Lower lobe of right lung (tissue), 2 donors: ENCODE results near the gene C14orf180. TPM values are rescaled to one million over a fixed set of nuclear protein-coding genes. Genes with fewer than 3 reads are reported as not detected.

Experiments used
- ATAC-seq, 2 donors: fragments of 200-7000 bp; cut with Tn5 transposase; one replicate each; pipeline ENCODE4 v1.9.1; 2020 to 2022; ENCODE audit warnings: mild to moderate bottlenecking in 2 of 2, moderate library complexity in 2 of 2
- DNase-seq: peaks from one replicate; pipeline ENCODE4 v3.0.0-alpha.2; 2020
- H3K27ac ChIP-seq: fragments of 200-600 bp; one replicate; pipeline ENCODE4 v1.8.0; 2022
- H3K27me3 ChIP-seq: fragments of 200-600 bp; one replicate; pipeline ENCODE4 v1.8.0; 2022; ENCODE audit warnings: low read depth
- H3K36me3 ChIP-seq: fragments of 200-600 bp; one replicate; pipeline ENCODE4 v1.8.0; 2022; ENCODE audit warnings: mild to moderate bottlenecking
- H3K4me1 ChIP-seq: fragments of 200-600 bp; one replicate; pipeline ENCODE4 v1.8.0; 2022
- H3K4me3 ChIP-seq: fragments of 200-600 bp; one replicate; pipeline ENCODE4 v1.8.0; 2022; ENCODE audit warnings: mild to moderate bottlenecking
- H3K9me3 ChIP-seq: fragments of 200-600 bp; one replicate; pipeline ENCODE4 v1.8.0; 2022
- CTCF ChIP-seq: fragments of 200-600 bp; IDR thresholded peaks from one replicate; pipeline ENCODE4 v1.8.0; 2022; ENCODE audit warnings: antibody characterized with exemption, mild to moderate bottlenecking
- intact Hi-C: fragments of 100-400 bp; cut with DNase I; formaldehyde crosslinking; loops from one replicate; pipeline ENCODE4 v1.11.0; 2022
- total RNA-seq: library from RNA; stranded (reverse); fragmentation: NEBNext Ultra II Directional; extraction: Animal tissue kit (Norgen Biotek cat#: 25700); gene quantifications from one replicate; pipeline ENCODE4 v1.2.1, GENCODE V29; 2021
- donor health status: DM: no; HTN: yes; CAD: no; lungs with severe emphysema.

C14orf180 gene
- total RNA-seq, 1 donor from 2014 or later: 0.18 TPM

- Histone ChIP-seq H3K27me3 (peaks cover 51% of the 10 kb centered on the region), H3K4me1 (no peaks in the 10 kb centered on the region), H3K4me3 (no peak overlapping the region), H3K9me3 (no peaks in the 10 kb centered on the region), H3K27ac (no peak overlapping the region), H3K36me3 (no peaks in the 10 kb centered on the region)
- peak; percentile 34 for DNase-seq
- ATAC-seq: no peak
- intact Hi-C loops: no loop called here
- TF ChIP-seq CTCF: no peak
These were observed 19.3 kb downstream of the C14orf180 start for GRCh38 chr14:104598910-104599273.

- Histone ChIP-seq H3K4me3 (no peak overlapping the region), H3K36me3 (no peaks in the 10 kb centered on the region), H3K27me3 (peaks cover 57% of the 10 kb centered on the region), H3K9me3 (no peaks in the 10 kb centered on the region), H3K4me1 (no peaks in the 10 kb centered on the region), H3K27ac (no peak overlapping the region)
- DNase-seq: peak; percentile 39
- no peak for TF ChIP-seq CTCF
- intact Hi-C loops: no loop called here
- ATAC-seq: no peak
These were observed 19.9 kb downstream of the C14orf180 start for GRCh38 chr14:104599446-104599845.

GRCh38 chr14:104600141-104600643 lies 20.6 kb downstream of the C14orf180 start:
- ATAC-seq (no peak), DNase-seq (peak; percentile 44)
- H3K27me3 ChIP-seq: peaks cover 63% of the 10 kb centered on the region
- no peaks in the 10 kb centered on the region for H3K9me3 ChIP-seq
- H3K4me1 ChIP-seq: no peaks in the 10 kb centered on the region
- H3K4me3 ChIP-seq: no peak overlapping the region
- no peak overlapping the region for H3K27ac ChIP-seq
- no peaks in the 10 kb centered on the region for H3K36me3 ChIP-seq
- no peak for TF ChIP-seq CTCF
- intact Hi-C loops: no loop called here

GRCh38 chr14:104600805-104601204 lies 21.2 kb downstream of the C14orf180 start:
- no peak overlapping the region for H3K4me3 ChIP-seq
- intact Hi-C loops: no loop called here
- H3K4me1 ChIP-seq: no peaks in the 10 kb centered on the region
- H3K36me3 ChIP-seq: no peaks in the 10 kb centered on the region
- no peak overlapping the region for H3K27ac ChIP-seq
- no peaks in the 10 kb centered on the region for H3K9me3 ChIP-seq
- no peak for TF ChIP-seq CTCF
- H3K27me3 ChIP-seq: peaks cover 67% of the 10 kb centered on the region
- DNase-seq (peak; percentile 39), ATAC-seq (no peak)

GRCh38 chr14:104601786-104602185 lies 22.2 kb downstream of the C14orf180 start:
- Histone ChIP-seq H3K9me3 (no peaks in the 10 kb centered on the region), H3K4me1 (no peaks in the 10 kb centered on the region), H3K36me3 (no peaks in the 10 kb centered on the region), H3K27ac (no peak overlapping the region), H3K27me3 (peaks cover 76% of the 10 kb centered on the region), H3K4me3 (no peak overlapping the region)
- DNase-seq: peak; percentile 32
- no peak for ATAC-seq
- TF ChIP-seq CTCF: no peak
- intact Hi-C loops: no loop called here
